Measurements from ENCODE around the gene SIX3.

SIX3 gene

GRCh38 chr2:44945676-44946371 is 4.3 kb downstream of the SIX3 start:
- DNase-seq (ENCODE audit: insufficient read length) (no peak), FAIRE-seq (no peak)
- TF ChIP-seq POLR2A (IDR thresholded peaks at IDR 0.05; ENCODE audit: low read depth, low read length) (no peak), TAF1 (IDR thresholded peaks at IDR 0.05; ENCODE audit: borderline replicate concordance, low read depth, low read length) (no peak), POLR2AphosphoS5 (IDR thresholded peaks at IDR 0.05; ENCODE audit: low read depth, low read length) (no peak)

DNA sequence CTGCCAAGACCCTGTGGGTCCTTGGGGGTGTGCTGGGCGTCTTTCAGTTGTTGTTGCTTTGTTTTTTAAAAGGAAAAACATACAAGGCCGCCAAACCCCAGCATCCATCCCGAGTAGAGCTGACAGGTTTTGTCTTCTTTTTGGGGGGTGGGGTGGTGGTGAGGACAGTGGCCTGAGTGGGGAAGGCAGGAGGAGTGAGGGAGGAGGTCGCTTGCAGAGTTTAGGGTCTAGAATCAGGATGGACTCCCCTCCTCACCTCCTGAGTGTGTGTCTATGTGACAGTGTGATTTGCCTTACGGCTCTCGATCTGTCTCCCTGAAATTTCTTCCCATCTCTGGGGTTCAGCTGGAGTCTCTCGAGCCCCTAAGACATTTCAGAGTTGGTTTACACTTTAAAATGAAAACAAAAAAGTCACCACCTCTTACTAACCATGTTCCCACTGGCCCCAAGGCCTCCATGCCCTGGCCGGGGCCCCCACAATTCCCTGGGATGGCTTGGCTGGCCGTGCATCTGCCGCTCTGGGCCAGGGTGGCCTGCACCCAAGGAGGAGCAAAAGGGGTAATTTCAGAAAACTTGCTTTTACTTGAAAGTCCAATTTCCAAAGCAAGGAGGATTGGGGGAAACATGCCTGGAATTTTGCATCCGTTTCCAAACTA is 5.0 kb downstream of the SIX3 start:
- TF ChIP-seq POLR2AphosphoS5 (IDR thresholded peaks at IDR 0.05; ENCODE audit: low read depth, low read length), result no peak
- no peak for TF ChIP-seq POLR2A (IDR thresholded peaks at IDR 0.05; ENCODE audit: low read depth, low read length)
- TF ChIP-seq TAF1 (IDR thresholded peaks at IDR 0.05; ENCODE audit: borderline replicate concordance, low read depth, low read length), result no peak
- no peak for DNase-seq (ENCODE audit: insufficient read length)
- FAIRE-seq, result no peak

DNA sequence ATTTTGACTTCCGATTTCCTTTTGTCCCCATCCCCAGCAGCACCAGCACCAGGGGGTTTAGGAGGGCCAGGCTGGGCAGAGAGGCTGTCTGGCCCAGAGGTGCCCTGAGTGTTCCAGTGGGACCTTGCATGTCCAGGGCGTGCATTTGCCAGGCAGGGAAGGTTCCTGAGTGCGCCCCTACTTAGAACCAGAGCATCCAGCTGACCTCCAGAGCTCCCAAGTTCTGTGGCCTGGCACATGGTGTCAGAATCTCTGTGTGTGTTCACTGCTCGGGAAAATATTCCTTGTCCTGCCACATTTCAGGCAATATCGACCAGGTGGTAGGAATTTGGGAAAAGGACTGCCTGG is 5.5 kb downstream of the SIX3 start:
- FAIRE-seq (no peak), DNase-seq (ENCODE audit: insufficient read length) (no peak)
- TF ChIP-seq POLR2AphosphoS5 (IDR thresholded peaks at IDR 0.05; ENCODE audit: low read depth, low read length) (no peak), POLR2A (IDR thresholded peaks at IDR 0.05; ENCODE audit: low read depth, low read length) (no peak), TAF1 (IDR thresholded peaks at IDR 0.05; ENCODE audit: borderline replicate concordance, low read depth, low read length) (no peak)

DNA sequence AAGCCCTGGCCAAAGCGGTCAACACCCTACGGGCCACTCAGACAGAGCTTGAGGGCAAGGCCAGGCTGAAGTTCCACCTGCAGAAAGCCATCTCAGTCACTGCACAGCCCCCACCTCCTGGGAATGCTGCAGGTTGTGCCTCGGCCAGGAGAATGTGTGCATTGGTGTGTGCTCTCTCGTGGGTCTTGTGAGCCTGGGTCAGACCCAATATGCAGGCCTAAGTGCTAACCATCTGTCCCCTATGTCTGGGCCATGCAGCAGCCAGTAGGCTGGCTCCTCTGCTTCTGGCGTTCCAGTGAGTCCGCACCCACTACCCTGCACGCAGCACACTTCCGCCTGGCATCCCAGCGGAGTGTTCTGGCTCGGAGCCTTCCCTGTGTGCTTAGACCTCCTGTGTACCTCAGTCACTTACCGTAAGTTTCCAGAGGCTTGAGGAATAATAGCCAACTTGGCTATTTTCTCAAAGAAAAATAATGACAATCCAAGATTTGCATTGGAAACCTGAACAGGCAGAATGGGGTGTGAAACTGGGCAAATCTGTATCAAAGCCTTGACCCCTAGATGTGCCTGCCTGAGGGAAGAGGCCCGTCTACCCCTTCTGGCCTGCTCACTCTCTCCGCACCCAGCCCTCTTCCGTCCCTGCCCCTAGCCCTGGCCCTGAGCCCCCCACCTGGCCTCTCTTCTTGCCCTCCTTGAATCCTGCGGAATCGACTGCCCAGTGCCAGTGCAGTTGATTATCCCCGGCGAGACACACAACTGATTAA is 7.2 kb downstream of the SIX3 start:
- no peak for DNase-seq (ENCODE audit: insufficient read length)
- TF ChIP-seq POLR2AphosphoS5 (IDR thresholded peaks at IDR 0.05; ENCODE audit: low read depth, low read length) (no peak), POLR2A (IDR thresholded peaks at IDR 0.05; ENCODE audit: low read depth, low read length) (no peak), TAF1 (IDR thresholded peaks at IDR 0.05; ENCODE audit: borderline replicate concordance, low read depth, low read length) (no peak)
- no peak for FAIRE-seq

DNA sequence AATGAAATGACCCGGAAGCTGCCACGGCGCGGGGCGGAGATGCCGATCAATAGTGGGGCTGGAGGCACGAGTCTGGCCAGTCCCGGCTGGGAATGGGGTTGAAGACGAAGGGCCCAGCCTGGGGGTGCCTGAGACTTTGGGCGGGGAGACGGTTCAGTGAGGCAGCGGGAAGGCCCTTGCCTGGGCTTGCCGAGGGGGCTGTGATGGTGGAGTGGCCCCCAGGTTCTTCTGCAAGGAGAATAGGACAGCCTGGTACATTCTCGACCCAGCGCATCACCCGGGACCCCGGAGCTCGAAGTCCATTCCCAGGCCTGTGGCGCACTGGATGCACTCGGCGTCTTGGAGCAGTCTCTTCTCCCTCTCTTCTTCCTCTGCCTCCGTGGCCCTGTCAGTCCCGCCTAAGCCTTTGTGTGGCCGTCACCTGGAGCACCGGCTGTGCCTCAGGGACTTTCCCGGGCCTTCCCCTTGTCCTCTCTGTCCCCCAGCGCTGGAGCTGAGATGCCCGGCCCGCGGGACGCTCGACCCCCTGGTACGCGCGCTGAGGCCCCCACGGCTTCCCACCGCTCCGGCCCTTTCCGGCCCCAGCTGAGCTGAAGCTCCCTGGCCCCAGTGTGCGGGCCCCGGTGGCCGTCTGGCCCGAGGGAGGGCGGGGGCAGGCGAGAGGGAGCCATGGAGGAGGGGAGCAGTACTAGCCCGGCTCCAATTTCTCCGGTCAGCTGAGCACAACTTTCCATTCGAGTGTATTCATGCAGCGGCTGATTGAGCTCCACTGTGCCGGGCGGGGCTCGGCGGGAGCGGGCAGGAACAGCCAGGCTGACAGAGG is 8.0 kb downstream of the SIX3 start:
- no peak for TF ChIP-seq POLR2A (IDR thresholded peaks at IDR 0.05; ENCODE audit: low read depth, low read length)
- no peak for TF ChIP-seq POLR2AphosphoS5 (IDR thresholded peaks at IDR 0.05; ENCODE audit: low read depth, low read length)
- TF ChIP-seq TAF1 (IDR thresholded peaks at IDR 0.05; ENCODE audit: borderline replicate concordance, low read depth, low read length), result no peak
- no peak for DNase-seq (ENCODE audit: insufficient read length)
- no peak for FAIRE-seq

DNA sequence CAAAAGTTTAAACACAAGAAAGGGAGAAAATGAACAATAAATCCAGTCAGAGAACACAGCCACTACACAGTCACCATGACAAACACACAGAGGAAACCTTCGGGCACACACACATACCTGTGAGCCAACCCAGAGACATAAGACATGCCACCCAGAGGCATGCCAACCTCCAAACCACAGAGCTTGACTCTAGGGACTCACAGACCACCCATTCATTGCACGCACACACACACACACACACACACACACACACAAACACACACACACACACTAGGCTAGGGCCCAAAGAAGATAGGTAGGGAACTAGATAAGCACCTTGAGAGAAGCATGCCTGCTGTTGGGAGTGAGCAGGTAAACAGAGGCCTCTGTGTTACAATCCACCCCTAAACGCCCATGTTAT is 9.1 kb downstream of the SIX3 start:
- no peak for TF ChIP-seq POLR2A (IDR thresholded peaks at IDR 0.05; ENCODE audit: low read depth, low read length)
- no peak for TF ChIP-seq POLR2AphosphoS5 (IDR thresholded peaks at IDR 0.05; ENCODE audit: low read depth, low read length)
- TF ChIP-seq TAF1 (IDR thresholded peaks at IDR 0.05; ENCODE audit: borderline replicate concordance, low read depth, low read length), result no peak
- FAIRE-seq, result no peak
- DNase-seq (ENCODE audit: insufficient read length), result no peak

- FAIRE-seq, result no peak
- TF ChIP-seq POLR2AphosphoS5 (IDR thresholded peaks at IDR 0.05; ENCODE audit: low read depth, low read length), result no peak
- TF ChIP-seq TAF1 (IDR thresholded peaks at IDR 0.05; ENCODE audit: borderline replicate concordance, low read depth, low read length), result no peak
- no peak for TF ChIP-seq POLR2A (IDR thresholded peaks at IDR 0.05; ENCODE audit: low read depth, low read length)
- DNase-seq (ENCODE audit: insufficient read length), result no peak
These were observed 9.6 kb downstream of the SIX3 start for GRCh38 chr2:44951124-44951523.

DNA sequence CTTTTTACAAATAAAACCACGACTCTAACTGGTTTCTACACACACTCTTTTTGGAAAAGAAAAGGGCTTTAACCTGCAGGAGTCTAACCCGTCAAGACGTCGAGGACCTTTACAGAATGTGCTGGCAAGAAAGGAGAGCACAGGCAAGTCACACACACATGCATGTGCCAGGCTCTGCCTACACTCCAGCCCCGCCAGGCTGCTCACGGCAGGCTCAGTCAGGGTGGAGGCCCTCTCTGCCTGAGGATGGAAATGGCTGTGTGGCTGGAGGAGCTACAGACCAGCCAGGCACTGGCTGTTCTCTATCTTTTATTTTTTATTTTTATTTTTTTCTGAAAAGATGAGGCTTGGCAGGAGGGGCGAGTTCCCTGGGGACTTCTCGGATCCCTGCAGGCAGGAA is 10.2 kb downstream of the SIX3 start:
- no peak for FAIRE-seq
- TF ChIP-seq POLR2A (IDR thresholded peaks at IDR 0.05; ENCODE audit: low read depth, low read length) (no peak), POLR2AphosphoS5 (IDR thresholded peaks at IDR 0.05; ENCODE audit: low read depth, low read length) (no peak), TAF1 (IDR thresholded peaks at IDR 0.05; ENCODE audit: borderline replicate concordance, low read depth, low read length) (no peak)
- DNase-seq (ENCODE audit: insufficient read length), result no peak

DNA sequence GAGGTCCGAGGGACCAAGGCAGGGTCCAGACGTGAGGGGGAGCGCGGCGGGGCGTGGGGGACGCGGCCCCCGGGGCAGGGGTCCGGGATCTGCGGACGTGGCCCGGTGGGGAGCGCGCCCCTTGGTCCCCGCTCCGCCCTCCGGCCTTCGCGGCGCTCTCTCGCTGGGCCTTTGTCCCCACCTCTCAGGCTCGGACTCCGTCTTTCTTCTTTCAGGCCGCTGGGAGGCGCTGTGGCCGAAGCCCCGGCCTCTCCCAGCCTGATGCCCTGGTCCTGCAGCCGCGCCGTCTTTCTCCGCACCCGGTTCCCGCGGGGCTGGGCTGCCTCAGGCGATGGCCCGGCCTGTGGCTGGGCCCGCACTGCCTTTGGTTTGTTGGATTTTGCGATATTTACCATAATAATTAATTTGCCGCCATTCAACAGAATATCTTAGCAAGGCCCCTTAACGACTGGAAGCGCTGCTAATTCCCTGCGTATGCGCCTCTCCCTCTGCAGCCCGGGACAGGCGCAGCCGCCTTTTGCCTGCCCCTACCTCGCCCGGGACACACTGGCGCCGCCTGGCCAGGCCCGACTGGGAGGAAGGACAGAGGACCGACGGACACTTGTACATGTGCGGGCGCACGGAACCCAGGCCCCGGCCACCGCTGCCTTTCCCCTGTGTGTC is 10.8 kb downstream of the SIX3 start:
- DNase-seq (ENCODE audit: insufficient read length) (peak; percentile 77), FAIRE-seq (no peak)
- TF ChIP-seq TAF1 (IDR thresholded peaks at IDR 0.05; ENCODE audit: borderline replicate concordance, low read depth, low read length), result no peak
- no peak for TF ChIP-seq POLR2AphosphoS5 (IDR thresholded peaks at IDR 0.05; ENCODE audit: low read depth, low read length)
- no peak for TF ChIP-seq POLR2A (IDR thresholded peaks at IDR 0.05; ENCODE audit: low read depth, low read length)

GRCh38 chr2:44952806-44953498 is 11.4 kb downstream of the SIX3 start:
- TF ChIP-seq TAF1 (IDR thresholded peaks at IDR 0.05; ENCODE audit: borderline replicate concordance, low read depth, low read length), result no peak
- no peak for TF ChIP-seq POLR2AphosphoS5 (IDR thresholded peaks at IDR 0.05; ENCODE audit: low read depth, low read length)
- TF ChIP-seq POLR2A (IDR thresholded peaks at IDR 0.05; ENCODE audit: low read depth, low read length), result no peak
- FAIRE-seq, result no peak
- DNase-seq (ENCODE audit: insufficient read length), result no peak

All from GM12892 (cell line).